Measurements from ENCODE around the gene OR5H15. TPM values are rescaled to one million over a fixed set of nuclear protein-coding genes. Genes with fewer than 3 reads are reported as not detected.
"Not testable (repeated sequence)": the region's sequence is repeated elsewhere in the genome, so short reads cannot be mapped to it uniquely, and the experiment has no call there.

Gene OR5H15
- total RNA-seq, 4 donors from 2014 or later = not detected

DNA sequence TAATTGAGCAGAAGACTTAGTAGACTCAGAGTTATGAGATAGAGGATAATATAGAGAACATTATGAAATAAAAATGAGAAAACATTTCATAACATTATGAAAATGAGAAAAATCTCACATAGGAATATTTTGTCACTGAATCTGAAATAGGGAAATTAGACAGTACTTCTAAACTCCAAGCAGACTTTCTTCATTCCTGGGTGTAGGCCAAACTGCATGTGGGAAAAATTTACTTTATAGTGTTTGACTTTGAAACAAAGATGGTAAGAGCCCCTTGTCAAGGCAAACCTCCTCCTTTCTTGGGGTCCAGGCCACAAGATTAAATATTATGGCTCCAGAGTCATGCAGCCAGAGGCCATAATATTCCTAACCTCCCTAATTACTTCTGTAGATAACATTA lies 26.0 kb upstream of the OR5H15 start:
- H3K9me3 ChIP-seq = no peaks in the 10 kb centered on the region
- TF ChIP-seq, protein P1, sequence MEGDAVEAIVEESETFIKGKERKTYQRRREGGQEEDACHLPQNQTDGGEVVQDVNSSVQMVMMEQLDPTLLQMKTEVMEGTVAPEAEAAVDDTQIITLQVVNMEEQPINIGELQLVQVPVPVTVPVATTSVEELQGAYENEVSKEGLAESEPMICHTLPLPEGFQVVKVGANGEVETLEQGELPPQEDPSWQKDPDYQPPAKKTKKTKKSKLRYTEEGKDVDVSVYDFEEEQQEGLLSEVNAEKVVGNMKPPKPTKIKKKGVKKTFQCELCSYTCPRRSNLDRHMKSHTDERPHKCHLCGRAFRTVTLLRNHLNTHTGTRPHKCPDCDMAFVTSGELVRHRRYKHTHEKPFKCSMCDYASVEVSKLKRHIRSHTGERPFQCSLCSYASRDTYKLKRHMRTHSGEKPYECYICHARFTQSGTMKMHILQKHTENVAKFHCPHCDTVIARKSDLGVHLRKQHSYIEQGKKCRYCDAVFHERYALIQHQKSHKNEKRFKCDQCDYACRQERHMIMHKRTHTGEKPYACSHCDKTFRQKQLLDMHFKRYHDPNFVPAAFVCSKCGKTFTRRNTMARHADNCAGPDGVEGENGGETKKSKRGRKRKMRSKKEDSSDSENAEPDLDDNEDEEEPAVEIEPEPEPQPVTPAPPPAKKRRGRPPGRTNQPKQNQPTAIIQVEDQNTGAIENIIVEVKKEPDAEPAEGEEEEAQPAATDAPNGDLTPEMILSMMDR (IDR thresholded peaks at IDR 0.05) = no peak
- no peak for TF ChIP-seq POLR2A (IDR thresholded peaks at IDR 0.05)
- TF ChIP-seq POLR2AphosphoS5 (IDR thresholded peaks at IDR 0.05) = no peak
- no peak for TF ChIP-seq EP300 (IDR thresholded peaks at IDR 0.05; ENCODE audit: low read depth)
- no peaks in the 10 kb centered on the region for H3K4me1 ChIP-seq
- no peak overlapping the region for H3K4me3 ChIP-seq
- in situ Hi-C loops (cut with MboI; ENCODE audit: low pct_ligation_motif_present in 1 of 4, low pct_unique_long_range_greater_than_20kb in 1 of 4, low sequenced_read_pairs in 3 of 4) = loop anchor here in 1 of 4 donors (5.0 kb wide), 1 partner anchor 42 kb away; no protein-coding TSS in a partner anchor
- H3K27me3 ChIP-seq = no peaks in the 10 kb centered on the region
- DNase-seq = no peak
- H3K27ac ChIP-seq = no peak overlapping the region
- intact Hi-C loops (cut with DNase I; ENCODE audit: low total_unique reads) = no loop called here
- no peaks in the 10 kb centered on the region for H3K36me3 ChIP-seq

DNA sequence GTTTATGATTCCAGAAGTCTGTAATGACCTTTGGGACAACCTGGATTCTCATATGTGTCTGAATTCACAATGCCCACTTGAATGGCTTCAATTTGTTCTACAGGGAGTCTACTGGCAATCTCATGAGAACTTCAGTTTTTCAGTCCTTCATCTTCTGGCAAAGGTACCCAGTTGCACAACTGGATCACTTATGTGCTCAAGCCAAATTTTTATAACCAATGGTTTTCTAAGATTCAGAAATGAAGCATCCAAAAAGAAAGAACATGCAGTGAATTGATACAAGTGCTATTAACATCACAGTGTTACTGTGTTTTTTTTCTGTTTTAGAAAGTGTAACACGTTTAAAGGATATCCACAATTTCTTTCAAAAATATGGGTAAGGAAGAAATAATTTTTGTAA lies 19.3 kb upstream of the OR5H15 start, which contains the start of gene OR5H14:
Gene OR5H14, plus strand, starts transcription at position 301 of the 400 bp plus-strand sequence. CDS start 1,907 bp downstream, outside the sequence.
- no peaks in the 10 kb centered on the region for H3K4me1 ChIP-seq
- no peak within 1 kb of the TSS for H3K27ac ChIP-seq
- TF ChIP-seq, protein P1 (IDR thresholded peaks at IDR 0.05) = no peak
- TF ChIP-seq EP300 (IDR thresholded peaks at IDR 0.05; ENCODE audit: low read depth) (no peak), POLR2A (IDR thresholded peaks at IDR 0.05) (no peak), POLR2AphosphoS5 (IDR thresholded peaks at IDR 0.05) (no peak)
- DNase-seq = no peak
- WGBS, 2 donors (ENCODE audit: low coverage in 1 of 2) = 64 to 69% methylated on average over 1 of the region's 1 CpG
- H3K27me3 ChIP-seq = no peaks in the 10 kb centered on the region
- H3K4me3 ChIP-seq = no peak within 1 kb of the TSS
- in situ Hi-C loops (cut with MboI; ENCODE audit: low pct_ligation_motif_present in 1 of 4, low pct_unique_long_range_greater_than_20kb in 1 of 4, low sequenced_read_pairs in 3 of 4) = no loop called here
- intact Hi-C loops (cut with DNase I; ENCODE audit: low total_unique reads) = no loop called here
- no peaks in the 10 kb centered on the region for H3K36me3 ChIP-seq
- no peaks in the 10 kb centered on the region for H3K9me3 ChIP-seq

DNA sequence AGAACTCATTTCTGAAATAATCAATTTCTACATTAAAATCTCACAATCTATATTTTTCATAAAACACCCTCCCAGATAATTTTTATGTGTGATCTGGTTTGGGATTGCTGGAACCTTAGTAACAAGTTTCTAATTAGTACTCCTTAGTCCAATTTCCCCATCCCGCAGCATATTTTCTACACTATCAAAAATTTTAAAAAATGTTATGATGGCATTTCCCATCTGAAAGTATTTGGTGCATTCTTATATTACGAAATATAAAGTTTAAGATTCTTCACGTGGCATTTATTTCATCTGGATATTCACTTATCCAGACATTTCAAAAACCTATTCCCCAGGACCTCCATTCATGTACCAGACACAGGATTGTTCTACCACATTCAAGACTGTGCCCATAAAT lies 17.7 kb upstream of the OR5H15 start:
- intact Hi-C loops (cut with DNase I; ENCODE audit: low total_unique reads) = no loop called here
- in situ Hi-C loops (cut with MboI; ENCODE audit: low pct_ligation_motif_present in 1 of 4, low pct_unique_long_range_greater_than_20kb in 1 of 4, low sequenced_read_pairs in 3 of 4) = no loop called here
- no peak for DNase-seq
- no peak for TF ChIP-seq POLR2AphosphoS5 (IDR thresholded peaks at IDR 0.05)
- TF ChIP-seq POLR2A (IDR thresholded peaks at IDR 0.05) = no peak
- H3K36me3 ChIP-seq = no peaks in the 10 kb centered on the region
- 64 to 67% methylated on average over 3 of the region's 3 CpGs for WGBS, 2 donors (ENCODE audit: low coverage in 1 of 2)
- no peaks in the 10 kb centered on the region for H3K27me3 ChIP-seq
- H3K4me1 ChIP-seq = no peaks in the 10 kb centered on the region
- no peaks in the 10 kb centered on the region for H3K9me3 ChIP-seq
- H3K4me3 ChIP-seq = no peak overlapping the region
- no peak overlapping the region for H3K27ac ChIP-seq

DNA sequence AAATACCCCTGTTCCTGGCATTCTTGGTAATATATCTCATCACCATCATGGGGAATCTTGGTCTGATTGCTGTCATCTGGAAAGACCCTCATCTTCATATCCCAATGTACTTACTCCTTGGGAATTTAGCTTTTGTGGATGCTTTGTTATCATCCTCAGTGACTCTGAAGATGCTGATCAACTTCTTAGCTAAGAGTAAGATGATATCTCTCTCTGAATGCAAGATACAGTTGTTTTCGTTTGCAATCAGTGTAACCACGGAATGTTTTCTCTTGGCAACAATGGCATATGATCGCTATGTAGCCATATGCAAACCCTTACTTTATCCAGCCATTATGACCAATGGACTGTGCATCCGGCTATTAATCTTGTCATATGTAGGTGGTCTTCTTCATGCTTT lies 17.0 kb upstream of the OR5H15 start:
- WGBS, 2 donors (ENCODE audit: low coverage in 1 of 2) = 75 to 91% methylated on average over 4 of the region's 4 CpGs
- in situ Hi-C loops (cut with MboI; ENCODE audit: low pct_ligation_motif_present in 1 of 4, low pct_unique_long_range_greater_than_20kb in 1 of 4, low sequenced_read_pairs in 3 of 4) = not testable (repeated sequence)

DNA sequence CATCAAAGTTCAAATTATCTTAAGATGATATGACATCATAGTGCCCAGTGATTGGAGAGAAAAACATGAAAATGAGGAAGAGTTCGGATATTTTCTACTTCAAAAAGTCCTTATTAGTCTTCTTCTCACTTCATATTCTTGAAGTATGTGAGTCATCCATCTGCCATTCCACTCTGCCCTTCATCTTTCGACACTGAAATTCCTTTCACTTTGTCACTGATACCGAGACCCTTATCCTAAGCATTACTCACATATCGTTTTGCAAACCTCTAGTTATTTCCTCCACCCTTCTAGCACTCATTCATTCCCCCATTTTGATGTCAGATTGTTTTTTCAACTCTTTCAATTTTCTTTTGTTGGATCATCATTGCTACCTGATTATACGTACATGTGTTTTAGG lies 15.3 kb upstream of the OR5H15 start:
- DNase-seq = no peak
- Histone ChIP-seq H3K27ac (no peak overlapping the region), H3K4me3 (no peak overlapping the region), H3K4me1 (no peaks in the 10 kb centered on the region), H3K36me3 (no peaks in the 10 kb centered on the region), H3K9me3 (no peaks in the 10 kb centered on the region), H3K27me3 (no peaks in the 10 kb centered on the region)
- no peak for TF ChIP-seq POLR2AphosphoS5 (IDR thresholded peaks at IDR 0.05)
- TF ChIP-seq POLR2A (IDR thresholded peaks at IDR 0.05) = no peak
- TF ChIP-seq EP300 (IDR thresholded peaks at IDR 0.05; ENCODE audit: low read depth) = no peak
- TF ChIP-seq, protein P1 (IDR thresholded peaks at IDR 0.05) = no peak
- WGBS, 2 donors (ENCODE audit: low coverage in 1 of 2) = 75 to 84% methylated on average over 5 of the region's 5 CpGs
- intact Hi-C loops (cut with DNase I; ENCODE audit: low total_unique reads) = no loop called here
- in situ Hi-C loops (cut with MboI; ENCODE audit: low pct_ligation_motif_present in 1 of 4, low pct_unique_long_range_greater_than_20kb in 1 of 4, low sequenced_read_pairs in 3 of 4) = no loop called here

More for the DNA sequence above, 17.0 kb upstream of the OR5H15 start:
- intact Hi-C loops (cut with DNase I; ENCODE audit: low total_unique reads); H3K36me3 ChIP-seq; DNase-seq; H3K9me3 ChIP-seq; H3K4me1 ChIP-seq; H3K4me3 ChIP-seq; H3K27me3 ChIP-seq; H3K27ac ChIP-seq: not testable (repeated sequence)

Data from transverse colon (tissue), 4 donors.